K562 (cell line): ENCODE measurements around the gene FAM3C. TPM values are rescaled to one million over a fixed set of nuclear protein-coding genes. Genes with fewer than 3 reads are reported as not detected.

ENCODE experiments used
- ATF4 ChIP-seq: fragments of 450-650 bp; formaldehyde crosslinking; IDR thresholded peaks from 2 replicates; pipeline ENCODE4 v1.4.0; 2022; ENCODE audit warnings: mild to moderate bottlenecking, moderate library complexity
- CCAR2 ChIP-seq: fragments of 200-400 bp; formaldehyde crosslinking; IDR thresholded peaks from 2 replicates; pipeline ENCODE4 v1.6.1; 2017; ENCODE audit warnings: mild to moderate bottlenecking, low read depth, low read length
- CHD7 ChIP-seq: fragments of 200-600 bp; sonication (generic); IDR thresholded peaks from one replicate; pipeline ENCODE4 v1.6.1; 2012; ENCODE audit warnings: mild to moderate bottlenecking, low read depth, low read length, inconsistent platforms
- CREB3 ChIP-seq: fragments of 450-650 bp; conservative IDR thresholded peaks from 2 replicates; pipeline ENCODE4 v1.6.1; 2016; ENCODE audit warnings: missing genetic modification characterization, low read depth, mild to moderate bottlenecking, missing compliant biosample characterization, moderate library complexity
- HES1 ChIP-seq: fragments of 450-650 bp; IDR thresholded peaks from 2 replicates; pipeline ENCODE4 v1.6.1; 2016; ENCODE audit warnings: low read depth, mild to moderate bottlenecking, moderate library complexity
- NCOA2 ChIP-seq, 2 experiments: fragments of 450-650 bp; IDR thresholded peaks; 2 replicates each; pipeline ENCODE4 v1.6.1; 2018; ENCODE audit warnings: mild to moderate bottlenecking in 2 of 2, moderate library complexity in 1 of 2; ENCODE audit not compliant: partially characterized antibody in 2 of 2
- POLR2B ChIP-seq: fragments of 450-650 bp; IDR thresholded peaks from 2 replicates; pipeline ENCODE4 v1.6.1; 2018; ENCODE audit warnings: low read depth; ENCODE audit not compliant: partially characterized antibody
- RBM22 ChIP-seq: fragments of 200-400 bp; formaldehyde crosslinking; IDR thresholded peaks from 2 replicates; pipeline ENCODE4 v1.6.1; 2018; ENCODE audit warnings: low read length, low read depth; ENCODE audit not compliant: poor library complexity, severe bottlenecking
- TEAD4 ChIP-seq, 2 experiments: sonication (generic) in 1 of 2; formaldehyde crosslinking in 1 of 2; IDR thresholded peaks; 2 replicates each; pipeline versions ENCODE4 v1.6.1 to v1.8.0; 2012 to 2022; ENCODE audit warnings: borderline replicate concordance in 1 of 2, inconsistent platforms in 1 of 2, low read length in 1 of 2, mild to moderate bottlenecking in 1 of 2, missing genetic modification reagents in 1 of 2
- YBX1 ChIP-seq: fragments of 450-650 bp; IDR thresholded peaks from 2 replicates; pipeline ENCODE4 v1.7.1; 2016; ENCODE audit warnings: mild to moderate bottlenecking
- ZNF184 ChIP-seq: sonication (generic); formaldehyde crosslinking; IDR thresholded peaks from 2 replicates; pipeline ENCODE4 v1.5.0; 2020; ENCODE audit warnings: missing genetic modification reagents
- ZNF766 ChIP-seq: fragments of 200-800 bp; sonication (Bioruptor generic); conservative IDR thresholded peaks from 2 replicates; pipeline ENCODE4 v1.6.1; 2016; ENCODE audit warnings: missing genetic modification characterization, missing compliant biosample characterization
- polyA plus RNA-seq, 8 experiments: library from polyadenylated mRNA; depleted of rRNA in 4 of 8; stranded (reverse) in 5 of 8; unstranded in 3 of 8; fragments of >200 nt; fragmentation: Nextera tagmentation in 2 of 8; fragmentation: Illumina TruSeq in 1 of 8; extraction: Ambion mirVana in 2 of 8; extraction: Trizol in 1 of 8; gene quantifications; 2 replicates each; pipeline versions ENCODE4 v1.2.1 to v1.2.3, GENCODE V29; 2011 to 2014; ENCODE audit warnings: inconsistent platforms in 1 of 8, missing spikeins in 1 of 8
- total RNA-seq, 7 experiments: library from RNA; depleted of rRNA in 6 of 7; stranded (reverse); fragments of >200 nt in 6 of 7; fragmentation: Illumina TruSeq in 2 of 7; extraction: Trizol in 2 of 7; gene quantifications; 2 replicates each; pipeline versions ENCODE4 v1.2.1 to v1.2.3, GENCODE V29; 2011 to 2021; ENCODE audit warnings: low replicate concordance in 1 of 7

The FAM3C gene
- total and polyA plus RNA-seq, 9 of the 15 experiments (the other 6 are each of a cell fraction or from before 2014, with no cell fraction given) = 10.6 to 42.6 (median 30.0) TPM

GRCh38 chr7:121395961-121396757 is at the start of gene FAM3C (continued):
- TF ChIP-seq ATF4 = peak; percentile 7; the same call in 1 of the 2 replicates
- TF ChIP-seq HES1 = 0 out of 2 replicates have a peak, but pooled peaks have one; percentile 66
- TF ChIP-seq YBX1 = no peak
- no peak for TF ChIP-seq NCOA2 (IDR thresholded peaks at IDR 0.05; ENCODE audit: partially characterized antibody in 2 of 2)
- TF ChIP-seq CREB3 (tag) = 0 out of 2 replicates have a peak, but pooled peaks have one; percentile 26
- TF ChIP-seq POLR2B = peak; percentile 93
- no peak; the same call in 1 of the 2 replicates for TF ChIP-seq TEAD4 (IDR thresholded peaks at IDR 0.05; ENCODE audit: low read length)
- no peak for TF ChIP-seq TEAD4 (CRISPR knock-in tag; IDR thresholded peaks at IDR 0.05; ENCODE audit: borderline replicate concordance)
- peak; percentile 74 for TF ChIP-seq ZNF766 (CRISPR knock-in tag)
- TF ChIP-seq CCAR2 = no peak
- TF ChIP-seq ZNF184 (CRISPR knock-in tag) = no peak
- TF ChIP-seq RBM22 = peak; percentile 96
- no peak for TF ChIP-seq CHD7
